Liver (tissue), 9 donors: ENCODE data around the gene ABTB2. TPM values are rescaled to one million over a fixed set of nuclear protein-coding genes. Genes with fewer than 3 reads are reported as not detected.

Experiments used
- DNase-seq: peaks from one replicate; pipeline ENCODE4 v3.0.0-alpha.2; 2017; ENCODE audit warnings: low spot score
- H3K27ac ChIP-seq, 2 donors: one replicate each; pipeline ENCODE4 v1.7.0; 2013; ENCODE audit warnings: inconsistent platforms in 2 of 2, low read length in 2 of 2, control low read depth in 1 of 2, low read depth in 1 of 2, mild to moderate bottlenecking in 1 of 2
- H3K27me3 ChIP-seq, 4 donors: one replicate each; pipeline versions ENCODE4 v1.6.1 to v1.7.0; 2013; ENCODE audit warnings: low read length in 3 of 4, inconsistent platforms in 1 of 4, mild to moderate bottlenecking in 1 of 4, moderate library complexity in 1 of 4; ENCODE audit not compliant: control insufficient read depth in 4 of 4, insufficient read depth in 4 of 4
- H3K36me3 ChIP-seq, 4 donors: one replicate each; pipeline versions ENCODE4 v1.6.1 to v1.7.0; 2013; ENCODE audit warnings: low read length in 3 of 4, mild to moderate bottlenecking in 3 of 4, low read depth in 1 of 4, moderate library complexity in 1 of 4; ENCODE audit not compliant: control insufficient read depth in 4 of 4, insufficient read depth in 3 of 4
- H3K4me1 ChIP-seq, 4 donors: one replicate each; pipeline versions ENCODE4 v1.6.1 to v1.7.0; 2013; ENCODE audit warnings: low read length in 3 of 4, mild to moderate bottlenecking in 3 of 4, moderate library complexity in 1 of 4; ENCODE audit not compliant: control insufficient read depth in 4 of 4, insufficient read depth in 4 of 4
- H3K4me3 ChIP-seq, 3 donors: one replicate each; pipeline versions ENCODE4 v1.6.1 to v1.7.0; 2013; ENCODE audit warnings: low read length in 3 of 3, control low read depth in 1 of 3, low read depth in 1 of 3, mild to moderate bottlenecking in 1 of 3
- H3K9ac ChIP-seq, 2 donors: one replicate each; pipeline ENCODE4 v1.7.0; 2013; ENCODE audit warnings: low read length in 2 of 2, mild to moderate bottlenecking in 2 of 2, moderate library complexity in 2 of 2, control low read depth in 1 of 2, low read depth in 1 of 2
- H3K9me3 ChIP-seq, 4 donors: one replicate each; pipeline versions ENCODE4 v1.6.1 to v1.7.0; 2013; ENCODE audit warnings: low read length in 3 of 4; ENCODE audit not compliant: control insufficient read depth in 4 of 4
- EGR1 ChIP-seq, 2 donors: IDR thresholded peaks; 2 replicates each; pipeline ENCODE4 v1.6.1; 2016 to 2018; ENCODE audit warnings: antibody characterized with exemption in 2 of 2, low read depth in 2 of 2
- FOXA1 ChIP-seq: IDR thresholded peaks from 2 replicates; pipeline ENCODE4 v1.6.1; 2016; ENCODE audit warnings: antibody characterized with exemption
- FOXA2 ChIP-seq: IDR thresholded peaks from 2 replicates; pipeline ENCODE4 v1.6.1; 2016; ENCODE audit warnings: antibody characterized with exemption
- GABPA ChIP-seq, 2 donors: IDR thresholded peaks in 1 of 2; conservative IDR thresholded peaks in 1 of 2; 2 replicates each; pipeline ENCODE4 v1.6.1; 2016; ENCODE audit warnings: antibody characterized with exemption in 2 of 2, mild to moderate bottlenecking in 1 of 2, moderate library complexity in 1 of 2
- HNF4A ChIP-seq, 2 donors: conservative IDR thresholded peaks; 2 replicates each; pipeline ENCODE4 v1.6.1; 2016; ENCODE audit warnings: antibody characterized with exemption in 2 of 2, mild to moderate bottlenecking in 2 of 2
- HNF4G ChIP-seq: IDR thresholded peaks from 2 replicates; pipeline ENCODE4 v1.6.1; 2016; ENCODE audit warnings: antibody characterized with exemption
- JUND ChIP-seq, 2 donors: IDR thresholded peaks; 2 replicates each; pipeline ENCODE4 v1.6.1; 2016; ENCODE audit warnings: antibody characterized with exemption in 2 of 2
- NR2F2 ChIP-seq: IDR thresholded peaks from 2 replicates; pipeline ENCODE4 v1.6.1; 2016; ENCODE audit warnings: antibody characterized with exemption
- RAD21 ChIP-seq, 2 donors: IDR thresholded peaks; 2 replicates each; pipeline ENCODE4 v1.6.1; 2016; ENCODE audit warnings: antibody characterized with exemption in 2 of 2, mild to moderate bottlenecking in 2 of 2
- RXRA ChIP-seq, 2 donors: IDR thresholded peaks; 2 replicates each; pipeline ENCODE4 v1.6.1; 2017 to 2018; ENCODE audit warnings: antibody characterized with exemption in 2 of 2, mild to moderate bottlenecking in 1 of 2
- SP1 ChIP-seq: IDR thresholded peaks from 2 replicates; pipeline ENCODE4 v1.6.1; 2018; ENCODE audit warnings: antibody characterized with exemption, mild to moderate bottlenecking
- TAF1 ChIP-seq: conservative IDR thresholded peaks from 2 replicates; pipeline ENCODE4 v1.6.1; 2016; ENCODE audit warnings: antibody characterized with exemption, mild to moderate bottlenecking
- YY1 ChIP-seq: IDR thresholded peaks from 2 replicates; pipeline ENCODE4 v1.6.1; 2016; ENCODE audit warnings: antibody characterized with exemption, mild to moderate bottlenecking
- WGBS: extraction: QIAGEN DNeasy Blood & Tissue Kit; methylation state at CpG from one replicate; pipeline ENCODE4 v1.1.7; 2013; 5-methylcytosine and 5-hydroxymethylcytosine counted together
- polyA plus RNA-seq, 2 donors: library from polyadenylated mRNA; stranded (reverse) in 1 of 2; unstranded in 1 of 2; fragments of 200-250 nt in 1 of 2; fragments of >200 nt in 1 of 2; fragmentation: Nextera tagmentation in 1 of 2; extraction: Ambion mirVana in 1 of 2; gene quantifications; one replicate each; pipeline versions ENCODE4 v1.2.1 to v1.2.3, GENCODE V29; 2013 to 2015
- total RNA-seq, 2 donors: library from RNA; depleted of rRNA; stranded (reverse); fragments of >200 nt; gene quantifications; one replicate each; pipeline ENCODE4 v1.2.3, GENCODE V29; 2014
- TF ChIP-seq, protein P1 (sequence below): IDR thresholded peaks from 2 replicates; pipeline ENCODE4 v1.6.1; 2016; ENCODE audit warnings: antibody characterized with exemption
- TF ChIP-seq, protein P2 (sequence below): IDR thresholded peaks from 2 replicates; pipeline ENCODE4 v1.6.1; 2016; ENCODE audit warnings: antibody characterized with exemption
- TF ChIP-seq, protein P3 (sequence below): fragments of 150-350 bp; IDR thresholded peaks from 2 replicates; pipeline ENCODE4 v1.5.1; 2017; ENCODE audit warnings: improper control_type of control experiment, low read depth, low read length; ENCODE audit not compliant: missing input control
- TF ChIP-seq, protein P4 (sequence below): IDR thresholded peaks from 2 replicates; pipeline ENCODE4 v1.6.1; 2016; ENCODE audit warnings: antibody characterized with exemption
- TF ChIP-seq, protein P5 (sequence below): IDR thresholded peaks from 2 replicates; pipeline ENCODE4 v1.6.1; 2016; ENCODE audit warnings: antibody characterized with exemption, mild to moderate bottlenecking
- donor health status: healthy.
- donor health status: healthy.
- donor health status: healthy.
- donor health status: healthy.
- donor health status: healthy.

Gene ABTB2
- total and polyA plus RNA-seq, 4 donors = 2.4 to 8.9 (median 6.1) TPM

DNA sequence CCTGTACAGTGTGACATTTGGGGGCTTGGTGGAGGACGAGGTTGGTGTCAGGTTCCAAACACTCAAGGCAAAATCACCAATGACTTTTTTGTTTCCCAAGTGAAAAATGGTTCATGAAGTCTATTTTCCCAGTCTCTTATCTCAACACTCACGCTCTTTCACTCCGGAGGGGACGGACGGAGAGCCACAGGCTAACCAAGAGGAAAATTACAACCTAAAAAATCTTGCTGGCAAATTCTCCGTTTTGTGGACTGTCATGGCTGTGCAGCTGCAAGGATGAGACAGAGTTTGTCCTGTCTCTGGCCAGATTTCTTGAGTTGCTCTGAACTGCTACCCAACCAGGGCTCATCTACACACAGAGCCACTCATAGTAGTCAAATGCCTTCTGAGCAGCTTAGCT, 101.2 kb downstream of the ABTB2 start:
- TF ChIP-seq, protein P1, sequence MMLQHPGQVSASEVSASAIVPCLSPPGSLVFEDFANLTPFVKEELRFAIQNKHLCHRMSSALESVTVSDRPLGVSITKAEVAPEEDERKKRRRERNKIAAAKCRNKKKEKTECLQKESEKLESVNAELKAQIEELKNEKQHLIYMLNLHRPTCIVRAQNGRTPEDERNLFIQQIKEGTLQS = no peak
- no peak for TF ChIP-seq HNF4G
- TF ChIP-seq, protein P2, sequence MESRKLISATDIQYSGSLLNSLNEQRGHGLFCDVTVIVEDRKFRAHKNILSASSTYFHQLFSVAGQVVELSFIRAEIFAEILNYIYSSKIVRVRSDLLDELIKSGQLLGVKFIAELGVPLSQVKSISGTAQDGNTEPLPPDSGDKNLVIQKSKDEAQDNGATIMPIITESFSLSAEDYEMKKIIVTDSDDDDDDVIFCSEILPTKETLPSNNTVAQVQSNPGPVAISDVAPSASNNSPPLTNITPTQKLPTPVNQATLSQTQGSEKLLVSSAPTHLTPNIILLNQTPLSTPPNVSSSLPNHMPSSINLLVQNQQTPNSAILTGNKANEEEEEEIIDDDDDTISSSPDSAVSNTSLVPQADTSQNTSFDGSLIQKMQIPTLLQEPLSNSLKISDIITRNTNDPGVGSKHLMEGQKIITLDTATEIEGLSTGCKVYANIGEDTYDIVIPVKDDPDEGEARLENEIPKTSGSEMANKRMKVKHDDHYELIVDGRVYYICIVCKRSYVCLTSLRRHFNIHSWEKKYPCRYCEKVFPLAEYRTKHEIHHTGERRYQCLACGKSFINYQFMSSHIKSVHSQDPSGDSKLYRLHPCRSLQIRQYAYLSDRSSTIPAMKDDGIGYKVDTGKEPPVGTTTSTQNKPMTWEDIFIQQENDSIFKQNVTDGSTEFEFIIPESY = no peak
- TF ChIP-seq HNF4A (conservative IDR thresholded peaks at IDR 0.05) = no peak
- TF ChIP-seq, protein P3, sequence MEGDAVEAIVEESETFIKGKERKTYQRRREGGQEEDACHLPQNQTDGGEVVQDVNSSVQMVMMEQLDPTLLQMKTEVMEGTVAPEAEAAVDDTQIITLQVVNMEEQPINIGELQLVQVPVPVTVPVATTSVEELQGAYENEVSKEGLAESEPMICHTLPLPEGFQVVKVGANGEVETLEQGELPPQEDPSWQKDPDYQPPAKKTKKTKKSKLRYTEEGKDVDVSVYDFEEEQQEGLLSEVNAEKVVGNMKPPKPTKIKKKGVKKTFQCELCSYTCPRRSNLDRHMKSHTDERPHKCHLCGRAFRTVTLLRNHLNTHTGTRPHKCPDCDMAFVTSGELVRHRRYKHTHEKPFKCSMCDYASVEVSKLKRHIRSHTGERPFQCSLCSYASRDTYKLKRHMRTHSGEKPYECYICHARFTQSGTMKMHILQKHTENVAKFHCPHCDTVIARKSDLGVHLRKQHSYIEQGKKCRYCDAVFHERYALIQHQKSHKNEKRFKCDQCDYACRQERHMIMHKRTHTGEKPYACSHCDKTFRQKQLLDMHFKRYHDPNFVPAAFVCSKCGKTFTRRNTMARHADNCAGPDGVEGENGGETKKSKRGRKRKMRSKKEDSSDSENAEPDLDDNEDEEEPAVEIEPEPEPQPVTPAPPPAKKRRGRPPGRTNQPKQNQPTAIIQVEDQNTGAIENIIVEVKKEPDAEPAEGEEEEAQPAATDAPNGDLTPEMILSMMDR = no peak
- no peak for TF ChIP-seq NR2F2
- no peak for TF ChIP-seq JUND (IDR thresholded peaks at IDR 0.05)
- no peak for TF ChIP-seq SP1
- TF ChIP-seq, protein P4, sequence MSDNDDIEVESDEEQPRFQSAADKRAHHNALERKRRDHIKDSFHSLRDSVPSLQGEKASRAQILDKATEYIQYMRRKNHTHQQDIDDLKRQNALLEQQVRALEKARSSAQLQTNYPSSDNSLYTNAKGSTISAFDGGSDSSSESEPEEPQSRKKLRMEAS = no peak
- no peak for TF ChIP-seq YY1
- no peak for TF ChIP-seq RXRA (IDR thresholded peaks at IDR 0.05)
- TF ChIP-seq GABPA (IDR thresholded peaks at IDR 0.05 in 1 of 2, conservative IDR thresholded peaks at IDR 0.05 in 1 of 2) = no peak
- TF ChIP-seq FOXA2 = no peak
- TF ChIP-seq TAF1 = no peak
- TF ChIP-seq RAD21 (IDR thresholded peaks at IDR 0.05) = no peak
- TF ChIP-seq, protein P5, sequence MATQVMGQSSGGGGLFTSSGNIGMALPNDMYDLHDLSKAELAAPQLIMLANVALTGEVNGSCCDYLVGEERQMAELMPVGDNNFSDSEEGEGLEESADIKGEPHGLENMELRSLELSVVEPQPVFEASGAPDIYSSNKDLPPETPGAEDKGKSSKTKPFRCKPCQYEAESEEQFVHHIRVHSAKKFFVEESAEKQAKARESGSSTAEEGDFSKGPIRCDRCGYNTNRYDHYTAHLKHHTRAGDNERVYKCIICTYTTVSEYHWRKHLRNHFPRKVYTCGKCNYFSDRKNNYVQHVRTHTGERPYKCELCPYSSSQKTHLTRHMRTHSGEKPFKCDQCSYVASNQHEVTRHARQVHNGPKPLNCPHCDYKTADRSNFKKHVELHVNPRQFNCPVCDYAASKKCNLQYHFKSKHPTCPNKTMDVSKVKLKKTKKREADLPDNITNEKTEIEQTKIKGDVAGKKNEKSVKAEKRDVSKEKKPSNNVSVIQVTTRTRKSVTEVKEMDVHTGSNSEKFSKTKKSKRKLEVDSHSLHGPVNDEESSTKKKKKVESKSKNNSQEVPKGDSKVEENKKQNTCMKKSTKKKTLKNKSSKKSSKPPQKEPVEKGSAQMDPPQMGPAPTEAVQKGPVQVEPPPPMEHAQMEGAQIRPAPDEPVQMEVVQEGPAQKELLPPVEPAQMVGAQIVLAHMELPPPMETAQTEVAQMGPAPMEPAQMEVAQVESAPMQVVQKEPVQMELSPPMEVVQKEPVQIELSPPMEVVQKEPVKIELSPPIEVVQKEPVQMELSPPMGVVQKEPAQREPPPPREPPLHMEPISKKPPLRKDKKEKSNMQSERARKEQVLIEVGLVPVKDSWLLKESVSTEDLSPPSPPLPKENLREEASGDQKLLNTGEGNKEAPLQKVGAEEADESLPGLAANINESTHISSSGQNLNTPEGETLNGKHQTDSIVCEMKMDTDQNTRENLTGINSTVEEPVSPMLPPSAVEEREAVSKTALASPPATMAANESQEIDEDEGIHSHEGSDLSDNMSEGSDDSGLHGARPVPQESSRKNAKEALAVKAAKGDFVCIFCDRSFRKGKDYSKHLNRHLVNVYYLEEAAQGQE = no peak
- no peak for TF ChIP-seq FOXA1
- TF ChIP-seq EGR1 (IDR thresholded peaks at IDR 0.05; ENCODE audit: low read depth in 2 of 2) = no peak
- H3K9ac ChIP-seq = no peak overlapping the region
- H3K27ac ChIP-seq = no peak overlapping the region
- no peak for DNase-seq
- no peaks in the 10 kb centered on the region for H3K4me1 ChIP-seq
- no peaks in the 10 kb centered on the region for H3K27me3 ChIP-seq
- no peaks in the 10 kb centered on the region for H3K36me3 ChIP-seq
- H3K9me3 ChIP-seq = no peaks in the 10 kb centered on the region
- WGBS = 84% methylated on average over 6 of the region's 6 CpGs
- no peak overlapping the region for H3K4me3 ChIP-seq
